Fibroblast of the aortic adventitia (primary cell): ENCODE data around the gene SLC6A7. TPM values are rescaled to one million over a fixed set of nuclear protein-coding genes. Genes with fewer than 3 reads are reported as not detected.

ENCODE experiments used
- DNase-seq: peaks from one replicate; pipeline ENCODE4 v3.0.0-alpha.2; 2010; ENCODE audit warnings: low read depth
- H3K4me3 ChIP-seq: 2 replicates; pipeline ENCODE4 v1.5.1; 2011; ENCODE audit warnings: low read depth, mild to moderate bottlenecking, control low read depth, low read length, moderate library complexity
- CTCF ChIP-seq: IDR thresholded peaks from 2 replicates; pipeline ENCODE4 v1.5.1; 2011; ENCODE audit warnings: mild to moderate bottlenecking, low read length, control low read depth, inconsistent platforms; ENCODE audit not compliant: insufficient read depth
- total RNA-seq: library from RNA; depleted of rRNA; stranded (reverse); fragments of >200 nt; gene quantifications from 2 replicates; pipeline ENCODE4 v1.2.3, GENCODE V29; 2012; ENCODE audit warnings: low replicate concordance

SLC6A7 gene
- total RNA-seq, 1 donor = not detected

DNA sequence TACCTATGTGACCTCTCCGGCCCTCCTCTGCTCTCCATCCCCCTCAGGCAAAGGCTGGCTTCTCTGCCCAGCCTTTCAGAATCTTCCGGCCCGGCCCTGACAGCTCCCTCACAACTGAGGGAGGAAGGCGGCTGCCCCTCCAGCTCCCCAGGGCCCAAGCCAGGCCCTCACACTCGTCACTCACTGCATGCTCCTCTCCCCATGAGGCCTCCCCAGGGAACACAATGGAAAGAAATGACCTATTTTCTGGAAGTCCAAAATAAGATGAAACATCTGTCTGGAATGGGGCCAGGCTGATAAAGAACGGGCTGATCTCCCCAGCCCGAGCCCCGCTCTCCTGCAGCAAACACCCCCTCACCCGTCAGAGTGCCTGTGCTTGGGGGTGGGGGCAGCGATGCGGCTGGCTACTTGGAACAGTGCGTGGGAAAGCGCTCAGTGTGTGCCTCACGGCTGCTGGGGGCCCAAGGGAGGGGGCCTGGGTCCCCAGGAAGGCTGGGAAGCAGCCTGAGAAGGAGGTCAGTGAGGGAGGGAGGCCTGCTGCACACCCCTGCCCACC lies 45.5 kb upstream of the SLC6A7 start:
- no peak for TF ChIP-seq CTCF
- DNase-seq = peak; percentile 96
- H3K4me3 ChIP-seq = peak overlapping the region; percentile 41

GRCh38 chr5:150144879-150145278 lies 45.0 kb upstream of the SLC6A7 start:
- no peak overlapping the region for H3K4me3 ChIP-seq

DNA sequence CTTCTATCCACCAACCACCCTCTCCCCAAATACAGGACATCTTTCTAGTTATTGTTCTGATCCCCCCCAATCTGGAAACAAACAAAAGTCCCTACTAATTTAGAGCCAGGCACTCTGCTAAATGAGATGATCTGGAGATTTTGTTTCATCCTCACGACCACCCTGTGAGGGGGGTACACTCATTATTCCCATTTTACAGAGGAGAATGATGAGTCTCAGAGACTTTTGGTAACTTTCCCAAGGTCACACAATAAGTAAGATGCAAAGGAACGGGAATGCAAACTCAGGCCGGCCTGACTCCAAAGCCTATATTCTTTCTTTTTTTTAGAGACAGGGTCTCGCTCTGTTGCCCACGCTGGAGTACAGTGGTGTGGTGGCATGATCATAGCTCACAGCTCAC lies 43.6 kb upstream of the SLC6A7 start:
- DNase-seq = no peak
- H3K4me3 ChIP-seq = no peak overlapping the region
- TF ChIP-seq CTCF = no peak

More at GRCh38 chr5:150144879-150145278, 45.0 kb upstream of the SLC6A7 start:
- no peak for TF ChIP-seq CTCF
- DNase-seq = no peak

- DNase-seq = no peak
- no peak for TF ChIP-seq CTCF
- no peak overlapping the region for H3K4me3 ChIP-seq
Observed at GRCh38 chr5:150146862-150147601, 42.8 kb upstream of the SLC6A7 start.

DNA sequence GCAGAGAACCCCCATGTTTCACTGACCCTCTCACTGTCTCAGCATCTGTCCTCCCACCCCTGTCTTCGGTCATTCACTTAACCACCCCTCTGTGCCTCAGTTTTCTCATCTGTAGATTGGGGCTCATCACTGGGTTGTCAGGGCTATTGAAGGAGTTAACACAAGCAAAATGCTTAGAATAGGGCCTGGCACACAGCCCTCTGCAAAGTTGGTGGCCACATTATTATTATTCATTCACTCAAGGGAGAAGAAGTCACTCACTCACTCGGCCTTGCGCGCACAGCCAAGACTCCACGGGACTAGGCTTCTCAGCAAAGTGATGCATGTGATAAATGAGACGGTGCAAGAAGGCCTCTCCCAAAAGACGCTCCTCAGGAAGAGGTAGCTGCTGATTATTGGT lies 42.2 kb upstream of the SLC6A7 start:
- DNase-seq = no peak
- no peak overlapping the region for H3K4me3 ChIP-seq
- no peak for TF ChIP-seq CTCF

DNA sequence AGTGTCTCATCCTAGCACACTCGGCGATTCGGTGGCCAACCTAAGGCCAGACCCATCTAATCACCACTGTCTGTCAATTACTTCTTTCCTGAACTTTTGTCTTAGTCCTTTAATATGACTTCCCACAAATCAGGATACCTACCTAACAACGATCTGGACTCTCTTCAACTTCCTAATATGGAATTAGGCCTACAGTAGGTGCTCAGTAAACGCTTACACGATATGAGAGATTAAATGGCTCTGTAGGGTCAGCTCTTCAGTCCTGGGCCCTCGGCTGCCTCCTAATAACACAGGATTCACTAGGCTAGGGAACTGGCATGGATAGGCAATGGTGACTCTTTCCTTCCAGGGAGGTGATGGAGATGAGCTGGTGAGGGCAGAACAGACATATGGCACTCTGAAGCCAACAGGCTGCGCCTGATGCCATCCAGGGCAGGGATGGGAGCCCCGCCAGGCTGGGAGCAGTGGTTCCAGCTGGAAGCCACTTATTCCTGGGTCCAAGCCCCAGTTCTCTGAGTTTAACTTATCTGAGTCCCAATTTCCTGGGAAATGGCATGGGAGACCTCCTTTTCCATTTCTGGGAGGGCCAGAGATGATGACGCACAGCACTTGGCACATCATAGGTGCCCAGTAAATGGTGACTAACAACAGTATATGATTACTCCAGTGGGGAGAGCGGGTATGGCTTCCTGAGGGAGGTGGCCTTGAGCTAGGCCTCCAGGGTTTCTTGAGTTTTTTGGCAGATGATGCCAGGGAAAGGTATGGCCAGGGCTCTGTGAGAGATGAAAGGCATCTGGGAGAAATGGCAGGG lies 41.5 kb upstream of the SLC6A7 start:
- DNase-seq = peak; percentile 66
- TF ChIP-seq CTCF = no peak

More for the DNA sequence above, 41.5 kb upstream of the SLC6A7 start:
- no peak overlapping the region for H3K4me3 ChIP-seq
